GM18873 (cell line): ENCODE measurements around the gene PGF.
"Not testable (repeated sequence)": the region's sequence is repeated elsewhere in the genome, so short reads cannot be mapped to it uniquely, and the experiment has no call there.

Experiments used
- ATAC-seq: cut with Tn5 transposase; IDR thresholded peaks from one replicate; pipeline ENCODE4 v1.9.1; 2021; ENCODE audit warnings: mild to moderate bottlenecking, moderate library complexity, moderate number of reproducible peaks; ENCODE audit not compliant: unreplicated experiment, low FRiP score

Gene PGF

DNA sequence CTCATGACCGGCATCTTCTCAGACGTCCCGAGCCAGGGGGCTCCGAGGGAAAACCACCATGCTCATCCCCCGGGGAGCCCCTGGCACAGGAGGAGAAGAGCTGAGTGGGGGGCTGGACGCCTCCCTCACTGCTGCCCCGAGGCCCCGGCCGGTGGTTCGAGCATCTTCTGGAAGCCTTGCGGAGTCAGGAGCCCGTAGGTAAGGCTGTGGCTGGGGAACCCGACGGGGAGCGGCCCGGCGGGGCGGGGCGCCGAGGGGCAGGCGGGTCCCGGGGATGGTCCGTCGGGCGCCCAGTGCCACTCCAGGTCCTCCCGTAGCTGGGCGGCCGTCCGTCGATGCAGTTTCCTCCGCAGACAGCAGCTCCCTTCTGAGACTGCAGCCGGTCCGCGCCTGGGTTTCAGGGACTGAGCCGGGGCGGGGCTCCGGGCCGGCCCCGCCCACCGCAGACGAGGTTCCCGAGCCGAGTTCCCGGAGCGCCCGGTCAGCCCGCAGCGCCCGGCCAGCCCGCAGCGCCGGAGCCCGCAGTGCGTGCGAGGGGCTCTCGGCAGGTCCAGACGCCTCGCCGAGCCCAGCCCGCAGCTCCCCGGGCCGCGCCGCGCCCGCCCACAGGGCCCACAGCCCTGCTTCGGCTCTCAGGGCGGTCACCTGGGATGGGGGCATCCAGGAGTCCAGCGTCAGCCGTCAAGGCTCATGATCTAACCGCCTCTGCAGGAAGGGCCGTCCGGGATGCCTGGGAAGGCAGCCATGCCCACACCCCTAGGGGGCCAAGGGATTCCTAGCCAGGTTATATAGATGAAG, at the start of gene PGF:
TSS of gene PGF (minus strand) at position 369 of the 798 bp plus-strand sequence. CDS start at position 14, 355 bp downstream.
- no peak for ATAC-seq

DNA sequence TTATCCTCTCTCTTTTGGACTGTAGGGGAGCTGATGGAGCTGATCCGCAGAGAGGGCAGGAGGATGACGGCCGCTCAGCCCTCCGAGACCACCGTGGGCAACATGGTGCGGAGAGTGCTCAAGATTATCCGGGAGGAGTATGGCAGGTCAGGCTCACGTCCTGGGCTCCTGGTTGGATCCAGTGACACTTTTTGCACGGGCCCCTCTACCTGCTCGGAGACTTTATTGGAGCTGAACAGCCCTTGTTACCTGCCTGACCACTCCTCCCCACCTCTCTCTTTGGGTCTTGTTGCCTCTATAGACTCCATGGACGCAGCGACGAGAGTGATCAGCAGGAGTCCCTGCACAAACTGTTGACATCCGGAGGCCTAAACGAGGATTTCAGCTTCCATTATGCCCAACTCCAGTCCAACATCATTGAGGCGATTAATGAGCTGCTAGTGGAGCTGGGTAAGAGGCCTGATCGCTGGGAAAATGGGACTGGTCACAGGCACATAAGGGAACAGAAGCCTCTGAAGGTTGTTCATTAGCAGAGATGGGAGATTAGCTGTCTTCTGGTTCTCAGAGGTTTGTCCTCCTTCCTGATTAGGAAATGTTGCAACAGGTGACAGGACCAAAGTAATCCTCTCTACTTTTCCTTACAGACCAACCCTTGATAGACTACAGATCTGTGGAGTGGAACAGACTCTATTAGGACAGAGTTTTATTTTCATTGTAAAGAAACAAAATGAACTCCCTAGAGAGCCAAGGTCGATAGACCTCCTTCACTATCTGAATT, 48.0 kb upstream of the PGF start:
- no peak for ATAC-seq

DNA sequence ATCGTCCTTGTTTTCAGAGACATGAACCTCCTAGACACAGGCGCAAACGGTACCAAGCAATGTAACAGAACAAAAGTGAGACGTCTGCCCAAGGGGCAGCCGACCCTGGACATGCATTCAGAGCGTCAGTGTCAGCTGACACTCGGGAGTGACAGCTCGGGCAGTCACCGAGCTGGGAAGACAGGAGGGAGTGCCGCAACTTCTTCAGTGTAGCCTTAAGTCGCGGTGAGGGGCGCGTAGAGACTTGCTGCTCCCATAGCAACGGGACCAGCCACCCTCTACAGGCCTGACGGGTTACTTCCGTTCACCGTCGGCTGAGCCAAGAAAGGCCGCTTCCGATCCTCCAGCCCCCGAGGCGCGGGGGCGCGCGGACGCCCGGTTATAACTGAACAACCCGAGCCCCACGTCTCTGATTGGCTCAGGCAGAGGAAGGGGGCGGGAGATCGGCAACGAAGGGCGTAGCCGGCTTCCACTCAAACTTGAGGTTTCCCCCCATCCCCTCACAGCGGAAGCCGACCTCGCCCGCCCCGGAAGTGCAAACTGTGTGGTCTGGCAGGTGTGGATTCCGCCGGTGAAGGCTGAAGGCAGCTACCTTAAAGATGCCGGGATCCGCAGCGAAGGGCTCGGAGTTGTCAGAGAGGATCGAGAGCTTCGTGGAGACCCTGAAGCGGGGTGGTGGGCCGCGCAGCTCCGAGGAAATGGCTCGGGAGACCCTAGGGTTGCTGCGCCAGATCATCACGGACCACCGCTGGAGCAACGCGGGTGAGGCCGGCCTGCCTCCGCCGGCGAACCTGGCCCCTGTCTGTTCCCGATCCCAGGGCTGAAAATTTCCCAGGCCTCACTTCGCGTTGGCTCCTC, 47.2 kb upstream of the PGF start, which contains the start of gene EIF2B2:
TSS of gene EIF2B2 (plus strand) at position 530 of the 858 bp plus-strand sequence. CDS start at position 600, 70 bp downstream.
- peak; percentile 91 for ATAC-seq

DNA sequence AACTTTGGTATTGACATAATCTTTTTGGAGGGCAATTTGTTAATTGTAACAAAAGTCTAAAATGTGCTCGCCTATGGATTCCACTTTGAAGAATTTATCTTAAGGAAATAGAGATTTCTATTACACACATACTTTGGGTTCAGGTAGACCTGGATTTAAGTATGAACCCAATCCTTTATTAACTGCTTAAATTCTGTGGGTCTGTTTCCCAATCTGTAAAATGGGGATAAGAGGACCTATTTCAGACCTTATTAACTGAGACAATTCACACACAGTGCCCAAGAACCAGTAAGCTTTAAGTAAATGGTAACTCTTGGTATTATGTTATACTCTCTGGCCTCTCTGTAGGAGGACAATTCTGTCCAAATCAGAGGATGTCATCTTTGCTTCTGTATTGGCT, 46.5 kb upstream of the PGF start:
- no peak for ATAC-seq

DNA sequence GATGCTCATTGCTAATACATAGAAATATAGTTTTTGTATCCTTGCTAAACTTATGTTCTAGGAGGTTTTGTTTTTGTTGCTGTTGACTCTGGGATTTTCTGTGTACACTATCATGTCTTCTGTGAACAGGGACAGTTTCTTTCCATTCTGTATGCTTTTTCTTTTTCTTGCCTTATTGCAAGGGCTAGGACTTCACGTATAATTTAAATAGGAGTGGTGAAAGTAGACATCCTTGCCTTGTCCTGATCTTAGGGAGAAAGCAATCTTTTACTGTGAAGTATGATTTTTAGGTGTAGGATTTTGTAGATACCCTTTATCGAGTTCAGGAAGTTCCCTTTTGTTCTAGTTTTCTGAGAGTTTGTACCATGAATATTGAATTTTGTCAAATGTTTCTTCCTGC, 45.9 kb upstream of the PGF start:
- no peak for ATAC-seq

DNA sequence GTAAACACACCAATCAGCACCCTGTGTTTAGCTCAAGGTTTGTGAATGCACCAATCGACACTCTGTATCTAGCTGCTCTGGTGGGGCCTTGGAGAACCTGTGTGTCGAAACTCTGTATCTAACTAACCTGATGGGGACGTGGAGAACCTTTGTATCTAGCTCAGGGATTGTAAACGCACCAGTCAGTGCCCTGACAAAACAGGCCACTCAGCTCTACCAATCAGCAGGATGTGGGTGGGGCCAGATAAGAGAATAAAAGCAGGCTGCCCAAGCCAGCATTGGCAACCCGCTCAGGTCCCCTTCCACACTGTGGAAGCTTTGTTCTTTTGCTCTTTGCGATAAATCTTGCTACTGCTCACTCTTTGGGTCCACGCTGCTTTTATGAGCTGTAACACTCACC, 40.4 kb upstream of the PGF start:
- not testable (repeated sequence) for ATAC-seq

DNA sequence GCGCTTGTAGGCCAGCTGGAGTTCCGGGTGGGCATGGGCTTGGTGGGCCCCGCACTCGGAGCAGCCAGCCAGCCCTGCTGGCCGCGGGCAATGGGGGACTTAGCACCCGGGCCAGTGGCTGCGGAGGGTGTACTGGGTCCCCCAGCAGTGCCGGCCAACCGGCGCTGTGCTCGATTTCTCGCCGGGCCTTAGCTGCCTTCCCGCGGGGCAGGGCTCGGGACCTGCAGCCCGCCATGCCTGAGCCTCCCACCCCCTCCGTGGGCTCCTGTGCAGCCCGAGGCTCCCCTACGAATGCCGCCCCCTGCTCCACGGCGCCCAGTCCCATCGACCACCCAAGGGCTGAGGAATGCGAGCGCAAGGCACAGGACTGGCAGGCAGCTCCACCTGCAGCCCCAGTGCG, 38.8 kb upstream of the PGF start:
- not testable (repeated sequence) for ATAC-seq

DNA sequence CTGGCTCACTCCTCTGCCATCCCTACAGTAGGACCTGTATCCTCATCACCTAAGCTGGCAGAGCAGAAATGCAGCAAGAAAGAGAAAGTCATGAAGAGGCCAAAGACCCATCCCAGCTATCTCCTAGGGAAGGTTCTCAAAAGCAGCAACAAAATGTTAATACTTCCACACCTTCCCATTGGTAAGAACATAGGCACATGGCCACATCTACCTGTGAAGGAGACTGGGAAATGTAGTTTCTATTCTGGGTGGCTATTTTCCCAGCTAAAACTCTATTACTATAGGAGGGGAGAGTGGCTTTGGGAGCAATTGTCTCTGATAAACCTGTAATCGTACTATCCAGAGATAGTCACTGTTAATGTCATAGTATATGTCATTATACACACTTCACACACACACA, 33.6 kb upstream of the PGF start:
- no peak for ATAC-seq

DNA sequence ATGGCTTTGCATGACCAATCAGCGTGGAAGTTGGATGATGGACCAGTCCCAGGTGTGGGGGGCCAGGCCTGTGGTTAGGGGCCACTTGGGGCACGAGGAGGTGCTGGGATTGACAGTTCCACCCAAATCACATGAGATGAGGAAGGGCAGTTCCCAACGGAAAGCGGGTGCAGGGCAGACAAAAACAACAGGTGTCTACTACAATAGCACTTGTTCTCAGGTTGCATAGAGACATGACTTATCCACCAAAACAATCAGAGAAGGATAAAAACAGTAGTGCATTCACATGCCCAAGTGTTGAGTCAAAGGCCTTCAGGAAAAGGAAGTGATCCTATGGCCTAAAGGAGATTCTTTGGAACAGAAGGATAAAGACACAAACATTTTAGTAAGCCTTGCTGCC, 32.7 kb upstream of the PGF start:
- ATAC-seq, result no peak

DNA sequence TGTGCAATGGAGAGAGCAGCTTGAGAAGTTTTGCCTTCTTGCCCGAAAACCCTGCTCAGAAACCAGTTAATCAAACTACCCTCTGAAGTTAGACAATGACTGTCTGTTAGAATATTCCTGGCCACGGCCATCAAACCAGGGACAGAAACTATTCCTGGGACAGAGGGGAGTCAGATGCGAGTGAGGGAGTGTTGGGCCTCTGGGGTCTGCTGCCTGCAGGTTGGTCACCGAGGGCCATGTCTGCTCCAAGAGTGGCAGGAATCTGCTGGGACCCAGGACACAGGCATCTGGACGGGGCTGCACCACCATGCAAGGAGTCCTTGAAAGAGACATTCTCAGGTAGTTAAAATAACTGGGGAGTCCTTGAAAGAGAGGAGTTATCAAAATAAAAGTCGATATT, 30.4 kb upstream of the PGF start:
- no peak for ATAC-seq

DNA sequence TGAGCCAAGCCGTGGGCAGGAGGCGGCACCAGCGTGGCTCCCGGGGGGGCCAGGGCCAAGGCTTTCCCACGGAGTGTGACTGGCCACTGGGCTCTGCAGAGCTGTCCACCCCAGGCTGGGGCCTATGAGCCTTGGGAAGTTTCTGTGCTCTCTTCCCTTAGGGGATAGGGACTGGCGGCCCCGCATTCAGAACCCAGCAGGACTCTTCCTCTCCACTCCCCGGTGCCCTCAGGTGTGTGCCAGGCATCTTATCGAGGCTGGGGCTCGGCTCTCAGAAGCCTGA, 29.6 kb upstream of the PGF start:
- ATAC-seq, result no peak

DNA sequence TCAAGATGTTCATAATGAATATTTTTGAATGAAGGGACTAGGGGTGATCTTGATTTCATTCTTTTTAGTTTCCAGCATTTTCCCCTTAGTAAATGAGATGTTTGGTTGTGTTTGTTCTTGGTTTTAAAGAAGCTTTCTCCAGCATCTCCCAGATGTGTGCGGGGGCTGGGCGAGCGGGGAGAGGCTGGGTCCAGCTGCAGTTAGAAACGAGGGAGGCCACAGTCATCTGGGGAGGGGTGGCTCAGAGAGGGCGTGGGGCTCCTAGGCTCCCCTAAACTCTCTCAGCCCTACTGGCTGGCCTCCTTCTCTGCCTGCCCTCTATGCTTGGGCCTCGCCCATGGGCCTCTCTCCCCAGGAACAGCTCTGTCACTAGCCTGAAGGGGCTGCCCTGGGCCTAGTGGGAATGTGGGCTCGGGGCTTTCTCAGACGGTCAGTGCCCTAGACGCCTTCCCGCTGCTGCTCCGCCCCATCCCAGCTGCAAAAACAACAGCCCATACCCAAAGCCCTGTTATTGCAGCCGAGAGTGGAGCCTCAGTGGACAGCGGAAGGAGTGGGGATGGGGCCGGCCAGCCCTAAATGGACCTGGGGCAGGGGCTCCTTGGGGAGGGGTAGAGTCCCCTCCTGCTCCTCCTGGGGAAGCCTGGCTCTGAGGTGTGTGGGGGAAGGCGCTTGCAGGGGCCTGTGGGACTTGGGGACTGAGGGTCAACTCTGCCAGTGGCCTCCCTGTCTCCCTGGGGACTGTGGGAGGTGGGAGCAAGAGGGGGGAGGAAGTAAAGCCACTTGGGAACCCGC, 29.0 kb upstream of the PGF start:
- ATAC-seq, result no peak

DNA sequence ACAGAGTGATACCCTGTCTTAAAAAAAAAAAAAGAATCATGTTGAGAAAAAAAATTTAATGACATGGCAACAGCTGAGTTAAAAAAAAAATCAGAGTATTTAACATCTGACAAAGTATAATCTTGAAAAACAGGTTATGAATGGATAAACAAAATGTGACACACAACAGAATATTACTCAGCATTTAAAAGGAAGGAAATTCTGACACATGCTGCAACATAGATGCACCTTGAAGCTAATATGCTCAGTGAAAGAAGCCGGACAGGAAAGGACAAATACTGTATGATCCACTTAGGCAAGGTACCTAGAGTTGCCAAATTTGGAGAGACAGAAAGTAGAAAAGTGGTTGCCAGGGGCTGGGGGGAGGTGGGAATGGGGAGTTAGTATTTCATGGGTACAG, 27.9 kb upstream of the PGF start:
- no peak for ATAC-seq

DNA sequence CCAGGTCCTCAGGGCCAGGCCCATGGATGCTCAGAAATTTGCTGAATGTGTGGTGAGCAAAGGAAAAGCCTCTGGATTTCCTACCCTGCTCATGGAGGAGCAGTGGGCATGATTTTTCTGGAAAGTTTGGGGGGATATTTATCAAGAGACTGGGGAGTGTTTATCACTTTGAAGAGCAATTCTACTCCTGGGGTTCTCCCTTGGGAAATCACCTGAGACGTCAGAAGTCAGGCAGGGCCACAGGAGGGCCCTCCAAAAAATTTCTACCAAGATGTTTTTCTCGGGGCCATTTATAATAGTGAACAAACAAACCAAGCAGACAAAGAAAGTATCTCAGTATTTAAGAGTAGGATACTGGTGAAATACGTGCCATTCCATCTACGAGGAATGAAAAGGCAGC, 27.3 kb upstream of the PGF start:
- no peak for ATAC-seq

DNA sequence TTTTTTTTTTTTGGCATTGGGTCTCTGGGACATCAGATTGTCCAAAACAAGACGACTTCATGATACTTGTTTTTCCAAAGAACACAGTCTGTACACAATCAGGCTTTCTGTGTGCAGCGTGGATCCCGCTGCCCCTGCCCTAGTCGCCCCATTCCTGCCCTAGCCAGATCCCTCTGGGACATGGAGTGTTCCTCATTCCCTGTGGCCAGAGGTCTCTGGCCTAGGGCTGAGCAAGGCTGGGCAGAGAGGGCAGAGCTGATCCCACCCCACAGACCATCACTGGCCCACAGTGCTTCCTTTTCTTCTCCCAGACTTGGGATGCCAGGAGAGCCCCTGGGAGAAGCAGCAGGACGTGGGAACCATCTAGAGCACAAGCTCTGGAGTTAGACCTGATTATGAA, 26.4 kb upstream of the PGF start:
- no peak for ATAC-seq

DNA sequence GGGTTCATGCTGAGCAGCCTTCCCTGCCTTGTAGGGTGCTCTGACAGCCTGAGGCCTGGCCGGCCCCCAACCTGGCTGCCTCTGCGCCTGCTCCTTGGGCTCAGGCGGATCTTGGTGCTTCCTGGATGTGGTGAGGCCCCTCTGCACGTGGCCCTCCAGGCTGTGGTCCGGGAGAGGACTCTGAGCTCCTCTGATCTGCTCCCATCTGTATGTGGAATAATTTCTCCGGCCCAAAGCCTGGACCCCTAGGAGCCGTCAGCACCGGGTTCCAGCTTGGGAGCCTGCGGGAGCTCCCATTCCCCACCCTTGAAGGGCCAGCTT, 26.0 kb upstream of the PGF start:
- no peak for ATAC-seq

DNA sequence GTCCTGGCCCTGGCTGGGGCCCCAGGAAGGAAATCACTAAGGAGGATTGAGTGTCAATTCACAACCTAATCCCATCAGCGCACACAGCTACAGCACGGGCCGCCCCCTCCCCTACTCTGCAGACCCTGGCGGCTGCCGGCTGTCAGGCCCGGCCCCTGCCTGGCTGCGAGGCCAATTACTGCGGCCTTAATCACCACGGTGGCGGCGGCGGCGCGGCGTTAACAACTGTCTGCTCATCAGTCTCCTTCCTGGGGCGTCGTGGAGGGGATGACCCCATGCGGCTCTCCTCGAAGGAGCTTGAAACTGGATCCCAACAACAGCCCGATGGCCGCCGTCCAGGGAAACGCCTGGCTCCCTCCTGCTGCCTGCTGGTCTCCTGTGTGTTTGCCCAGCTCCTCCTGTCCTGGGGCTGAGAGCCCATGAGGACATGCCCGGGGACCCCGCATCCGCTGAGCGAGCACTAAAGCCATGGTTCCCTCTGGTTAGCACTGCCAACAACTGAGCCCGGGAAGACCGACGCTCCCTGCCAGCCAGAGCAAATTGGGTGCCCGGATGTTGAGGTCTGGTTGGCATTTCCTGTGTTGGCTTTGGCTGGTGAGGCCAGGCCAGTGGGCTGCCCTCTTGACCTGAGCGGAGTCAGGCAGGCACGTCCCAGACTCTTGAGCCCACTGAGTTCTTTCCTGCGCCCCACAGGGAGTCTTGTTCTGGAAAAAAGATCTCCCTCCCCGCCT, 25.5 kb upstream of the PGF start:
- ATAC-seq, result no peak

DNA sequence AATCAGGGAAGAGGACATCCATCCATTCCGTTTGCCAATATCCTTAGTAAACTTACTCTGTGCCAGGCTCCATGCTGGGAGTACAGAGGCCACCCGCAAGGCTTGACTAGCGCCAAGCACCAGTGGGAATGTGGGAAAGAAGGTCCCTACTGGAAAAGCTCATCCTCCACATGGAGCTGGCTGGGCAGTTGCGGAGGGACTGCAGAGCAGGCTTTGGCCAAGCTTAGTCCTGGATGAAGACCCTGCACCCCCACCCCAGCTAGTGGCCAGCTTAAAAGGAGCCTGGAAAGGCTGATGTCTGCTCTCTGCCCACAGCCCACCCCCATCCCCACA, 25.0 kb upstream of the PGF start:
- ATAC-seq, result no peak

DNA sequence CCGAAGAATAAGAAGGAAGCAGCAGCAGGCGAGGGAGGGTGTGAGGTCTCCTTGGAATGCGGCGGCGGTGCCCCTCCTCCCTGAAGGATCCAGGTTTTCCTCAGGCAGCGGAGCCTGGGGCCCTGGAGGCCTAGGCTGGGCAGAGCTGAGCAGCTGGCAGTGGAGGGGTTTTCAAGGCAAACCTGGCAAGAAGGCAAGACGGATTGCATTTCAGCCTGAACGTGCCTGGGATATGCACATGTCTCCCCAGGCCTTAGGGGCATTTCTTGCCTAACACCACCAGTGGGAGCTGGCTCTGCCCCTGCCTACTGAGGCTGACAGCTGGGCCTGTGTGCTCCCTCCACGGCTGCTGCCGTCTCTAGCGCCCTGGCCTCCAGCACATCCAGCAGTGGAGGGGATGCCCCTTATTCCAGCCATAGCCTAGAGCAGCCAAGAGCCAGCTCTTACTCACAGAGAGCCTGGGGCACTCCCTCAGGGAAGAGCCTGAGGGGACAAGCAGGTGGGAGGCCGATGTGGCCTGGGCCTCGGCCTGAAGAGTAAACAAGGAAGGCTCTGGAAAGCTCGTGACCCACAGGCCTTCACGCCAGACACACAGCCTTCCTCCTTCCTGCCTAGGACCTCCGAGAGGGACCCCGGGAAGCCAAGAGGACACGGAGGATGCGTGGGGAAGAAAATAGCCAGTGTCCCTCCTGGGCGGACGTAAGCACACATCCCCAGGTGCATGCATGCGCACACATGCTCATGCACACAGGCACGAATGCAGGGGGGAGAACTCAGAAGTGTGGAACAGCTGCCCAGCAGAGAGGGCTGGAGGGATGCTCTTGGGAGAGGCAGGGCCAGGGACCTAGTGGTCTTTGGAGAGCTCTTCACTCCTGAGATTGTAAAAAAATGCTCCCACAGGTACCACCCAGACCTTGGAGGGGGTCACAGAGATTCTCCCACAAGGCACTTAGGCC, 24.3 kb upstream of the PGF start:
- no peak for ATAC-seq
